ENCODE measurements around the gene CNTNAP4.
A peak's percentile ranks its signal among the peaks of the same experiment; 100 is the strongest.

Gene CNTNAP4

DNA sequence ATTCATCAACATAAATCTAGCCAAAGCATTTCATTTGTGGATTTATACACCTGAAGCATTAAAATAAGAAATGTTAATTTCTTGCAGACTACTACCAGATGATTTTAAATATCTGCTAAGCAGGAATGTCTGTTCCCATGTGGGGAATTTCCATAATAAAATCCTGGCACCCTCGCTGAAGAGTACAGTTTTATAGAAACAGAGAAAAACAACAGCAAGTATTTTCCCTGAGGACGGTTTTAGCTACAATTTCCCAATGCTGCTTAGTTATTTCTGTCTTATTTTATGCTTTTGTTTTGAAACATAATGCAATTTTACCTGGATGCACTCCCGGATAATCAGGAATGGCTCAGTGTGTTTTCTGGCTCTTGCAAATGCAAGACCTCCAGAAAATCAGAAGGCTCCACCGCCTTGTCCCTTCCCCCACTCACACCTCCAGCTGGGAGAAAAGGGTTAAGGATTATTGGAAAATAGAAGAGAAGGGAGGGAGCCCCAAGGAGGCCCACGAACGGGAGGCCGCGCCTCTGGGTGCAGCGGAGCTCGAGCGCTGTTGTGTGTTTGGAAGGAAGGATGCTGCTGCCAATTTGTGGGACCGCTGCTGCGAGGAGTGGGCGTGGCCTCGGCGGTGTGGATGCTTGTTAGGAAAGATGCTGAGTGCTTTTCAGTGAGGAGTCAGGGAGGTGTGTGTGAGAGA lies at the start of gene CNTNAP4:
Gene CNTNAP4 (plus strand): TSS at position 657 of the 694 bp plus-strand sequence. CDS start 262 bp downstream, outside the sequence.
- no peak for DNase-seq (ENCODE audit: low read depth)

GRCh38 chr16:76228546-76229146 lies 48.6 kb upstream of the CNTNAP4 start:
- DNase-seq (ENCODE audit: low read depth), result no peak

GRCh38 chr16:76232704-76233103 lies 44.5 kb upstream of the CNTNAP4 start:
- no peak for DNase-seq (ENCODE audit: low read depth)

DNA sequence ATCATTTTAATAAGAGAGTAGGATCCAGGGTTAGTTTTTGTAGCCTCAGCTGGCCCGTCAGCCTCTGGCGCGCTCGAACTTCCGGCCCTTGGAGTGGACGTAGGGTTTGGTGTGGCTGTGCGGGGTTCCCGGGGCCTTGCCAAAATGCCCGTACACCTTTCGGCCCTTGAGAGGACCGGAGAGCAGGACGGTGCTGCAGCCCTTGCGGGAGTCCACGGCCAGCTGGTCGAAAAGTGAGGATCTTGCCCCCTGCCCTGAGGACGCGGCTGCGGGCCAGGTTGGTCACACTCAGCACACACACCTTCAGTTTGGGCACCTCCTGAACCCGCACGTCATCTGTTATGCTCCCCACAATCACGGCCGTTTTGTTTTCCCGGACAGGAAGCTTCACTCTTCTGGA lies 42.2 kb upstream of the CNTNAP4 start:
- no peak for DNase-seq (ENCODE audit: low read depth)

DNA sequence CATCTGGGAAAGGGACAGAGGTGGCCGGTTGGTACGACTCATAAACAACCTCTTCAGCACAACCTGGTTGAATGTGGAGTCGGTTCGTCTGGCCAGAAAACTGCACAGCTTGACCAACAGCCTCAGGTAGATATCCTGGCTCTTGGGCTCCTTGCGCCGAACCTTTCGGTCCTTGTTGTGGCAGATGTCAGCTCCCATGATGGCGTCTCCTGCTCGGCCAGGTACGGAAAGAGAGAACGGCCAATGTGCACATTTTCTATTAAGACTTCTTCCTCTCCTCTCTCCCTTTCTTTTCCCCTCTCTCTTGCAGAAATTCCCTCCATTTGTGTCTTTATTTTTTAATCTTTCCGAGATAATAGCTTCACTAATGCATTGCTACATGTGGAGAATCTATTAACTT lies 41.8 kb upstream of the CNTNAP4 start:
- no peak for DNase-seq (ENCODE audit: low read depth)

DNA sequence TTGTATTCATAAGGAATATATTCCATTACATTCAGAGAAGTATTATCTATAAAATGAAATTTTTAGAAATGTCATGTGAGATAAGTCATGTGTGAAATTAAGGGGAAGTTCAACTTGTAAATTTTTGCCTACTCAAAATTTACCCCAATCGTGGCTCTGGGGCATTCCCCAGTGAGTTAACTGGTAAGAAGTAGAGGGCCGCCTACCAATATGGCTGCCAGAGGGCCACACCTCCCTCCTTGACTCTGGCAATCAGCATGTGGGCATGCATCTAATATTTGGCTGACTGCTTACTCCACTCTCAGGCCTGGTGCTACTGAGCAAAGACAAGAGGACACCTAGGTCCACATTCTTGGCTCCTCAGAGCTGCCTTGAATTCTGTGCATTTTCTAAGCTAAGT lies 39.7 kb upstream of the CNTNAP4 start:
- DNase-seq (ENCODE audit: low read depth), result no peak

GRCh38 chr16:76241755-76242154 lies 35.4 kb upstream of the CNTNAP4 start:
- DNase-seq (ENCODE audit: low read depth), result no peak

GRCh38 chr16:76243620-76244019 lies 33.6 kb upstream of the CNTNAP4 start:
- no peak for DNase-seq (ENCODE audit: low read depth)

DNA sequence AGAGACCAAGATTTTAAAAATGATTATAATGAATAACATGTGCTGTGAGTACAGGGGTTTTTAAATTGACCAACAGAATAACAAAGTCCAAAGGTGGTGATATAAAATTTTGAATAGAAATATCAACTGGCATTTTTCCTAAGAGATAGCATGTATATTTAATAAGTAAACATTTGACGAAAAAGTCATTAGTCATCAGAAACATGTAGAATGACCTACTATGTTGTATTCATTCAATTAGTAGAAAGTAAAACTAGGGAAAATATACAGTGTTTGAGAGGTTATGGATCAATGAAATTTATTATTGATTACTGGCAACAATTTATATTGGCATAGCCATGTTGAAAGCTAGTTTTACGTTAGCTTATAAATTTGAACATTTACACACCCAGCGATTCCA lies 30.6 kb upstream of the CNTNAP4 start:
- no peak for DNase-seq (ENCODE audit: low read depth)

DNA sequence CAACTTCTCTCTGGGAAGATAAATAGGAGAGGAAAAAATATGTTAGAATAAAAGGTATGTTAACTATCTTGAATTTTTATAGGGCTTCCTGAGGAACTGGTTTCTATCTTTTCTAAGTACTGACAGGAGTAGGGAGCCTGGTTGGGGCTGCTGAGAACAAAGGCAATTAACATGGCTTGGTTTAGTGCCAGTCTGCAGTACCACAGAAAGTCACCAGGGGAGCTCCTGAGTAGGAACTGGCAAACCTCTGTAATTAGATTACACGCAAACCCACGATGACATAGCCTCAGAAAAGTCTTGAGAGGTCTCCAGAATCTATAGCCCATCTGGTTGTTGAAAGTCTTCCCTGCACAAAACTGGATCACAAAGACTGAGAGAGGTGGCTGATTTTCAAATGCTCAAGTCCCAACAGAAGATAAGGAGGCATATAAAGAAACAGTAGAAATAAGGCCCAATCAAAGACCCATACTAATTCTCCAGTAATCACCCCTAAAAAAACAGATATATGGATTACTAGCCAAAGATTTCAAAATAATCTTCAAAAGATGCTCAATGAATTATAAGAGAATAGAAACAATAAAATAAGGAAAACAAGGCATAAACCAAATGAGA lies 11.7 kb upstream of the CNTNAP4 start:
- peak; percentile 17 for DNase-seq (ENCODE audit: low read depth)

DNA sequence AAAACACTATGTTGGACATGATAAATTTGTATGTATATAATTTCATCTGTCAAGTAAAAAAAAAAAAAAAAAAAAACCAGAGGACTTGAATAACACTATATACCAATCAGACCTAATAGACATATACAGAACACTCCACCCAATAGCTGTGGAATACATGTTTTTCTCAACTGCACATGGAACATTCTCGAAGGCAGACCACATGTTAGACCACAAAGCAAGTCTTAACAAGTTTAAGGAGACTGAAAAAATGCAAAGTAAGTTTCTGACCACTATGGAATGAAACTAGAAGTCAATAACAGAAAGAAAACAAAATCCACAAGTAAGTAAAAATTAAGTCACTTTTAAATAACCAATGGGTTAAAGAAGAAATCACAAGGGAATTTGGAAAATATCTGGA lies 8.4 kb upstream of the CNTNAP4 start:
- DNase-seq (ENCODE audit: low read depth), result no peak

- no peak for DNase-seq (ENCODE audit: low read depth)
These were observed 344 bp downstream of the CNTNAP4 start for GRCh38 chr16:76277460-76278030.

- DNase-seq (ENCODE audit: low read depth), result no peak
These were observed 885 bp downstream of the CNTNAP4 start for GRCh38 chr16:76278086-76278485.

- no peak for DNase-seq (ENCODE audit: low read depth)
These were observed 1.8 kb downstream of the CNTNAP4 start for GRCh38 chr16:76278980-76279379.

DNA sequence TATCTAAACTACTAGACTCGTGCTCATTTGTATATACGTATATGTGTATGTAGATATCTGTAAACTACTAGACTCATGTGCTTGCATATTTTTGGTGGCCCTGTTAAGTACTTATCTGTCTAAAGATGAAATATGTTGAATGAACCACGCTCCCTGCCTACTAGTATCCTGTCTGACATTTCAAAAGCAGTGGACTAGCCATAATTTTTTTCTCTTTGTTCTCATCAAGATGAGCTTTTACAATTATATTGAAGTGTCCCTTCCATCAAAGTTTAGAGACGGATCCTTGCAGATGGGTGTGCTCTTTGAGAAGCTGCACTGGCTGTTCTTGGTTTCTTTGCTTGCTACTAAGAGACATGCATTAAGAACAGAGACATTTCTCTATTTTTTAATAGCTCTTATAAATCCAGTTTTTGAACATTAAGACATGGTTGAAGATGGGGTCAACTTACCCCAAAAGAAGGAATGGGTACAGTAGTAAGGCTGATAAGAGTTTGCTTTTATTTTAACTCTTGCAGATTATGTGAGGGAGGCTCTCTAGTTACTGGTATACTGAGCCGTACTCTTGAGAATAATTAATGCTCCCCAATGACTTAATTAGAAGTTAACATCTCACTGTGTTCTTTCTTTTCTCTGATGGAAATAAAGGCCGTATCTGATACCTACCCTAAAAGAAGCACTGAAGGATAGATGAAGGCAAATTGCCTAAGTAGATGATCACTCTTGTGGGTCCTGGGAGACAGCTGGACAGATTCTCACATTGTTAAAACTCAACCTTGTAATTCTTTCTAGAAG lies 3.4 kb downstream of the CNTNAP4 start:
- DNase-seq (ENCODE audit: low read depth), result no peak

DNA sequence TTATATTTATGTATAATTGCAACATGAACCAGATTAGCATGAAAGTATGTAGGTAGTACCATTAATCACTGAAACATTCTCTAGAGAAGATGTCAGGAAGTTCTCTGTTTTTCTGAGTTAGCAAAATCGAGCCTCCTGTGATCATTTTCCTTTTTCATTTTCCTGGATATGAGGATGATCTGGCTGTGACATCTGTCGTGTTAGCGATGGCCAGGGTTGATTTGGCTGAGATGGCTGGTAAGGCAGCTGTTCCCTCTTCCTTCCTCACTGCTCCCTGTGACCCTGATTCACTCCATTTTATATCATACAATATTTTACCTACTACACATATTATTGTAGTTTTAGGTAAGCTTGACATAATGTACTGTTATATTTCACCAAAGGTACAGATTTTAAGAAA lies 10.3 kb downstream of the CNTNAP4 start:
- DNase-seq (ENCODE audit: low read depth), result no peak

- DNase-seq (ENCODE audit: low read depth), result no peak
These were observed 15.0 kb downstream of the CNTNAP4 start for GRCh38 chr16:76292218-76292617.

DNA sequence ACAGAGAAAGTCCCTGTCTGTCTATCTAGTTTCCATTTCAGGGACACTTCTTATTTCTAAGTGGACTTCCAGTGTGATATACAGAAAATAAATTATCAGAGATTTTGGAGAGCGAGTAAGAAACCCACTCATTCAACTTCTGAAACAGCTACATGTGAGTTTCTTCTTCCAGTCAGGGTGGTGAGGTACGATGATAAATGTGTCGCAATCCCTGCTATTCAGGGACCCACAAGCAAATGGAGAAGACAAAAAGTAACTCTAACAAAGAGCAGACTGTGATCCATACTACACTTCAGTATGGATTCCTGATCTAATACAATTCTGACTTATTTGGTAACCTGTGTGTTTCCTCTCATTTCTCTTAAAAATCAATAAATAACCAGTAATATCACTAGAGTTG lies 16.8 kb downstream of the CNTNAP4 start:
- no peak for DNase-seq (ENCODE audit: low read depth)

DNA sequence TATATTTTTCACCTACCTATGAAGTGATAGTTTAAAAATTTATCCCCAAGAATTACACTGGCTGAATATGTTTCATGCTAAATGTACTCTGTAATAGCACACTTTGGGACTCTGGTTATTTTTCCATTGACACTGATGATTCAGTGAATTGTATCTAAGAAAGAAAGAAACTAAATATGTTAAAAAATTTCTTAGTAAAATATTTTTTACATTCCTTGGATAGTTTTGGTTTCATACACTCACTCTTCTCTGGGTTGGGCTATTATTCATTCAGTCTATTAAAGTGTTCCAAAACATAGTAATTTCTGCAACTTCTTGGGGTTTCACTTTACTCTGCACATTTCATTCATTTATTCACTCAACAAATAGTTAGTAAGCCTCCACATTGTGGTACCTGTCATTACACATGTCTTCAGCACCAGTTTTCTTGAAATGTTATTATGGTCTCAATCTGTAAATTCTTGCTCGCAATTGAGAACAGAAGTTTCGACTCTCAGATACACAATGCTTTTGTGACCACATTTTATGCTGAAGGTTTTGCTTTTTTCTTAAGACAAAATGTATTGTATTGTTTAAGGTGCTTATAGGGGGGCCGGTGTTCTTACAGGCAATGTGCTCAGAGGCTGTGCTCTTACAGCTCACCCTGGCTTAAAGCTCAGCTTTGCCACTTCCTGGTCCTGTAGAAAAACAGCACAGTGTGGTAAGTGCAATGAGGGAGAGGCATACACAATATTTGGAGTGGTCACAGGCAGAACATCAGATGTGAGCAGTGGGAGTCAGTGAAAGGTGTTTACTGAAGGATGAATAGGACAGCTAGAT lies 17.4 kb downstream of the CNTNAP4 start:
- no peak for DNase-seq (ENCODE audit: low read depth)

DNA sequence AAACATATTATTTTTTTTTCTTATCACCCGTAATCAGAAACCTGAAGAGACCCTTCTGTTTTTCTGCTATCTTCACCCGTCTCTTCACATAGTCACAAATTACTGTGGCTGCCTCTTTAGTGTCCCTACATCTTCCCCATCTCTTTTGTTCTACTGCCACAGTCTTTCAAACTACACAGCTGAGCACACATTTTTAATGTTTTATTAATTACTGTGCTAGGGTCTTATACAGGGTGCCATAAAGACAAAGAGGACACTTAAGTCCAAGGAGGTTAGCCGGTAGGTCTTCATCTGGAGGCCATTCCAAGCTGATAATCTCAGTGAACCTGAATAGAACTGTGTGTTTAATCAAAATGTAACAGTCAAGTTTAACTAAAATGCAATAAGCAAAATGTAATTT lies 20.7 kb downstream of the CNTNAP4 start:
- DNase-seq (ENCODE audit: low read depth), result no peak

DNA sequence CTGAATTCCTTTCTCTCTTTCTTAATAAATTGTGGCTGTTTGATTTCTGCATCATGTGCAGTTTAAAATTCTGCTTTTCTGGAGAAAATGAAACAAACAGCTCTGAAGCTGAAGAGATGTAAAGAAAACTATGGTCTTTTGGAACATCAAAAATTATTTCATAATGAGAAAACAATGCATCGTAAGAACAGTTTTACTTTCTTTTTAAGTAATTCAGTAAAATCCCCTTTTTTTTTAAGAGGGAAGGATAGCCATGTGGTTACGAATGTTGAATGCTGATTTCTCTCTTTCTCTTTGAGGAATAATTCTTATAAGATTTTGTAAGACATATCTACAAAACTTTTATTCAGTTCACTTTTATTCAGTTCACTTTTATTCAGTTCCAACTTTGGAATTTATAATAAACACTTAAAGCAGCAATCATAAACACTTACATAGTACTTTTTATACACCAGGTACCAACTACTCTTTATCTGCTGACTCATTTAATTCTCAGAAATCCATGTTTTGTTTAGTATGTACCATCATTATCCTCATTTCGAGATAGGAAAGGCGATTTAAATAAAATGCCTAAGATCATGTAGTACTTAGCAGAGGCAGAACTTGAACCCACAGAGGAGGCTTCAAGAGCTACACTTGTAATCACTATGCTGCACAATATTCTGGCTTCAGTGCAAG lies 26.6 kb downstream of the CNTNAP4 start:
- DNase-seq (ENCODE audit: low read depth), result no peak

Data from ELR (cell line).